ENCODE data around the gene WDR86.

Gene WDR86

DNA sequence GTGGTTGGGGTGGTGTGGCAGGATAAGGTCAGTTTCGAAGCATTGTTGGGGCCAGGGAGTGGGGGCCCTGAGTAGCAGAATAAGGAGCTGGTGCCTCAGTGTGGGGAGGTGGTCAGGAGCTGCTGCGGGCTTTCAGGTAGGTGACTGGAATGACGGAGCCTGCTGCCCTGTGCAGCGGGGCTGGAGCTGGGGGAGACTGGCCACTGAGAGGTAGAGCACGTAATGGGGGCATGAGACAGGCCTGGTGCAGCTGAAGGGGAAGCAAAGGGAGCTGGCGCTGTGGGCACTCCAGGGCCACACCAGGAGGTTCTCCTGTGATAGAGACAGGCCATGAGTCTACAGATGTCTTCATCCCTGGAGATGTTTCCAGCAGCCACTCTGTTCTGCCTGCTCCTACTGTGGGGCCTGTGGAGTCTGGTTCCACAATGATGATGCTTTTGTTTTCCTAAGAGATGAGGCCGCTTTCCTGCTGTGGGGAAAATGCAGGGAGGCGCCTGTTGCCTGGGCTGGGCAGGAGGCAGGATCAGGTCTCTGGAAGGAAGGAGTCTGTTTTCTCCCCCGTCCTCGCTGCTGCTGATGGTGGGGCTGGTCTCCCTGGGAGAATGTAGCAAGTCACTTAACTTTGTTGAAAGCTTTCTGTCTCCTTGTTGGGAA lies 37.1 kb downstream of the WDR86 start:
- no peak overlapping the region for H3K9ac ChIP-seq (ENCODE audit: low read depth, low read length)

DNA sequence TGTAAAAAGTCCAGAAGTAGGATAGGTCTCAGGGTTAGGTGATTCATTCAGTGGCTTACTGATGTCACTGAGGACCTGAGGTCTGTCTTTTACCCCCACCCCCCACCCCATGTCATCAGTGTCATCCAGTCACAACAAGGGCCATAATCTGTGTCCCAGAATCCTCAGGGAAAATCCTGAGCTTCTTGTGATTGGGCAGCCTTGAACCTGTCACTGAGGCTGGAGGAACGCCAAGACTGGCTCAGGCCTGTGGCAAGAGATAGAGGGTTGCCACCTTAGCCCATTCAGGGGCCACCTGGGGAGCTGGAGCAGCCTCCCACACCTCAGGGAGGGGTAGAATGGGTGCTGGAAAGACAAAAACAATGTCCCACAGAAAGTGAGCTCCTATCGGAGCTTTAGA lies 38.6 kb downstream of the WDR86 start:
- Histone ChIP-seq H3K4me1 (ENCODE audit: insufficient read depth, low read length) (no peaks in the 10 kb centered on the region), H3K9me3 (ENCODE audit: control insufficient read depth, insufficient read depth, low read length) (no peaks in the 10 kb centered on the region), H3K9ac (ENCODE audit: low read depth, low read length) (no peak overlapping the region), H3K36me3 (ENCODE audit: insufficient read depth, low read length) (no peaks in the 10 kb centered on the region; the same call in 1 of the 2 replicates)

More for the DNA sequence above, 37.1 kb downstream of the WDR86 start:
- H3K36me3 ChIP-seq (ENCODE audit: insufficient read depth, low read length) = no peaks in the 10 kb centered on the region; the same call in 1 of the 2 replicates
- no peaks in the 10 kb centered on the region for H3K4me1 ChIP-seq (ENCODE audit: insufficient read depth, low read length)
- H3K9me3 ChIP-seq (ENCODE audit: control insufficient read depth, insufficient read depth, low read length) = no peaks in the 10 kb centered on the region

DNA sequence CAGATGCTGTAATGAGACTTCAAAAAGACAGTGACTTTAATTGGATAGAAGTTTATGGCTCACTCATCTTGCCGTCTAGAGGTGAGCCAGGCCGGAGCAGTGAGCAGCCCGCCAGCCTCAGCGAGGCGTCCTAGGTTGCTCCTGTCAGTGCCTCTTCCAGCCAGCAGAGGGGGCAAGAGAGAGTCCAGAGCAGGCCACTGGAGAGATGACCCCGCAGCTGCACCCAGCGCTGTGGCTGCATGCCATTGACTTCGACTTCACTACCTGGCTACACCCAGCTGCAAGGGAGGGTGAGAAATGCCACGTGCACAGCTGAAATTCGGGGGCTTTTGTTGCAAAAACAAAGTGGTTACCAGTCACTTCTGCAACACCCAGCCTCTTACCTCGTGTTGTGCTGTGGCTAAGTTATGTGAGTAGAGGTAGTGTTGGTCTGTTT lies 41.7 kb downstream of the WDR86 start:
- Histone ChIP-seq H3K36me3 (ENCODE audit: insufficient read depth, low read length) (no peaks in the 10 kb centered on the region; the same call in 1 of the 2 replicates), H3K9me3 (ENCODE audit: control insufficient read depth, insufficient read depth, low read length) (no peaks in the 10 kb centered on the region), H3K4me1 (ENCODE audit: insufficient read depth, low read length) (no peaks in the 10 kb centered on the region), H3K9ac (ENCODE audit: low read depth, low read length) (no peak overlapping the region)

DNA sequence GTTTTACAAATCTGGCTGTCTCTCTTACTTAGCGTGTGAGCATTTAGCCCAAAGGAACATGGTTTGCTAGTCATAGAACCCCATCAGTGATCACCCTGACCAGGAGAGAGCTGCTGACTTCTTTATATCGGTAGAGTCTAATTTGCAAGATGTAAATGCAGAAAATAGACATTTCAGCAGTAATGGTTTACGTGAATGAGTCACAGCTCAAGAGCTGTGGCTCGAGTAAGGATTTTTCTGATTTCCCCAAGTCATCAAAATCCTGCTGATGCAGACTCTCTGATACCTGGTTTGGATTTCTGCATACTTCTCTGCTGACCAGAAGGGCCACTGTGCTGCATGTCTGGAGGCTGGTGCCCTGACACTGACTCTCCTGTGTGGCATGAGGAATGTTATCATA lies 42.6 kb downstream of the WDR86 start:
- Histone ChIP-seq H3K4me1 (ENCODE audit: insufficient read depth, low read length) (no peaks in the 10 kb centered on the region), H3K9ac (ENCODE audit: low read depth, low read length) (no peak overlapping the region), H3K36me3 (ENCODE audit: insufficient read depth, low read length) (no peaks in the 10 kb centered on the region; the same call in 1 of the 2 replicates), H3K9me3 (ENCODE audit: control insufficient read depth, insufficient read depth, low read length) (no peaks in the 10 kb centered on the region)

DNA sequence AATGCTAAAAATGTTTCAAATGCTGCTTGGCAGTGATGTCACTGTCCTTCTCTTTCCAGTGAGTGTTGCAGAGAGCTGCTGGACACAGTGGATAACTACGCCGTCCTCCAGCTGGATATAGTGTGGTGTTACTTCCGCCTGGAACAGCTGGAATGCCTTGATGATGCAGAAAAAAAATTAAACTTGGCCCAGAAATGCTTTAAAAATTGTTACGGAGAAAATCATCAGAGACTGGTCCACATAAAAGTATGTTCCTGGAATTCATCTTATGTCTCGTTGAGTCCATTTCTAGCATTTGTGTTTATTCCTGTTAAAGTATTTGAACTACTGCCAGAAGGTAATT lies 43.0 kb downstream of the WDR86 start:
- H3K9ac ChIP-seq (ENCODE audit: low read depth, low read length) = no peak overlapping the region
- no peaks in the 10 kb centered on the region for H3K9me3 ChIP-seq (ENCODE audit: control insufficient read depth, insufficient read depth, low read length)
- no peaks in the 10 kb centered on the region for H3K4me1 ChIP-seq (ENCODE audit: insufficient read depth, low read length)
- H3K36me3 ChIP-seq (ENCODE audit: insufficient read depth, low read length) = no peaks in the 10 kb centered on the region; the same call in 1 of the 2 replicates

DNA sequence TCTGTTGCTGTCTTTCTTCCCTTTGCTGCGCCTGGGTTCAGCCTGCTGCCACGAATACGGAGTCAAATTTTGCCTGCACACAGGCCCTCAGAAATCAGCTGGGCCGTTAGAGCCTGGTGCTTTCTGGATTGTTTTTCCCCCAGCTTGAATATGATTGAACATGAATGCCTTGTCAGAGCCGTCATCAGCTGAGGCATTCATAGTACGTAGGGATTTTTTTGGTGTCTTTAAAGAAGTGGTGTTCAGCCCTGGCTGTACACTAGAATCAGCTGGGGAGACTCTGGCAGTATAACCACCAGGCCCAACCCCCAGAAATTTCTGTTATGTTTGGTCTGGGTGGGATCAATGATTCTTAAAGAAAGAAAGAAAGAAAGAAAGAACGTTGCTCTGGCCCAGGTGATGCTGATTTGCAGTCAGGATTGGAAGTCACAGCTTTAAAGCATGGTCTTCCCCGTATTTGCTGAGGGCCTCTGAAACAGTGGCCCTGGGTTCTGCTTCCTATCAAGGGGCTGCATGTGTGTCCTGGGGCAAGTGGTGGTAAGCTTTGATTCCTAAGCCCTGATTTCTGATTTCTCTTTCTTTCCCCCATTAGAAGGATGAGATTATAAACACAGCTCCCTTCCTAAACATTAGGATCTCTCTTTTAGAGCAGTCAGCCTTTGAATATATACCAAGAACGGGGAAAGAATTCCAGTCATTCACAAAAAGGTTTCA lies 43.5 kb downstream of the WDR86 start:
- no peaks in the 10 kb centered on the region for H3K4me1 ChIP-seq (ENCODE audit: insufficient read depth, low read length)
- no peaks in the 10 kb centered on the region; the same call in 1 of the 2 replicates for H3K36me3 ChIP-seq (ENCODE audit: insufficient read depth, low read length)
- no peak overlapping the region for H3K9ac ChIP-seq (ENCODE audit: low read depth, low read length)
- no peaks in the 10 kb centered on the region for H3K9me3 ChIP-seq (ENCODE audit: control insufficient read depth, insufficient read depth, low read length)

DNA sequence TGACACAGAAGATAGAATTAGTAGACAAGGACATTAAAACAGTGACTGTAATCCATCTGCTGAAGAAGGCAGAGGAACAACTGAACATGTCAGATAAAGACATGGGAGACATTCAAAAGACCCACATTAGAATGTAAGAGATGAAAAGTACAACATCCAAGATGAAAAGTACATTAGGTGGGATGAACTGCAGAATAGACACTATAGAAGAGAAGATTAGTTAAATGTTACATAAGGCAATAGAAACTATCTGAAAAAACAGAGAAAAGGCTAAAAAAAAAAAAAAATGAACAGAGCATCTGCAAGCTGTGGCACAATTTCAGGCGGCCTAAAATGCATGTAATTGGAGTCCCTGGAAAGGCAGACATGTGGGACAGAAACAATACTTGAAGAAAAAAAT lies 46.7 kb downstream of the WDR86 start:
- Histone ChIP-seq H3K9ac (ENCODE audit: low read depth, low read length) (no peak overlapping the region), H3K9me3 (ENCODE audit: control insufficient read depth, insufficient read depth, low read length) (no peaks in the 10 kb centered on the region), H3K36me3 (ENCODE audit: insufficient read depth, low read length) (peaks cover 6% of the 10 kb centered on the region; the same call in 1 of the 2 replicates), H3K4me1 (ENCODE audit: insufficient read depth, low read length) (no peaks in the 10 kb centered on the region)

DNA sequence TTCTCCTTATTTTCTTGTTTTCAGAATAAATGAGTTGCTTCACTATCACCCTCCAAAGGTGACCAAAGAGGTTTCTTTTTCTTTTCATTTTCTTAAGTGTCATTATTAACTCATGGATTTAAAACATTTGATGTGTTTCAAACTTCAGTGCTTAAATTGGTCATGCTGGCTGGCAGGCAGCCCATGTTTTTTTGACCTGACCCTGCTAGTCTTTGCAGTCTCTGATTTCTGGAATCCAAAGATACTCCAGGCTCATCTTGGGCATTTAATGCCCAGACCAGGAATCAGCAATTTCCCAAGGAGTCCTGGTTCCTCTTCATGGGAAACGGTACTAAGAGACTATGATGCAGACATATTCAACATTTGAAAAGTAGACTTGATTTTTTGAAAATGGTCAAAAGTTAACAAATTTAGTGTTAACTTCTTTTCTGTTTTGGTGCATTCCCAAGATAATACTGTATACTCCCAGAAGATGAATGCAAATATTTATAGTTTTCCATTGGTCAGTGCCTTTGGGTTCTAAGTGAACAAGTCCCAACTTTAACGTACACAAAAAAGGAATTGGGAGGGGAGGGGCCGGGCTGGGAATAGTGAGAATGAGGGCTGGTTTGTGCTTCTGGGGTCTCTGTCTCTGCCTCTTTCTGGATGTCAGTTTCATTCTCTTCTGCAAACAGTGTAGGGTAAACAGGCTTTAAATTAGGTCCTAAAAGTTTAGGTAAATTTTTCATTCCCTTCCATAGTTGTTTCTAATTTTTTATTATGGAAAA lies 48.5 kb downstream of the WDR86 start:
- H3K36me3 ChIP-seq (ENCODE audit: insufficient read depth, low read length) = peaks cover 7% of the 10 kb centered on the region
- H3K4me1 ChIP-seq (ENCODE audit: insufficient read depth, low read length) = no peaks in the 10 kb centered on the region
- H3K9ac ChIP-seq (ENCODE audit: low read depth, low read length) = no peak overlapping the region
- H3K9me3 ChIP-seq (ENCODE audit: control insufficient read depth, insufficient read depth, low read length) = no peaks in the 10 kb centered on the region

DNA sequence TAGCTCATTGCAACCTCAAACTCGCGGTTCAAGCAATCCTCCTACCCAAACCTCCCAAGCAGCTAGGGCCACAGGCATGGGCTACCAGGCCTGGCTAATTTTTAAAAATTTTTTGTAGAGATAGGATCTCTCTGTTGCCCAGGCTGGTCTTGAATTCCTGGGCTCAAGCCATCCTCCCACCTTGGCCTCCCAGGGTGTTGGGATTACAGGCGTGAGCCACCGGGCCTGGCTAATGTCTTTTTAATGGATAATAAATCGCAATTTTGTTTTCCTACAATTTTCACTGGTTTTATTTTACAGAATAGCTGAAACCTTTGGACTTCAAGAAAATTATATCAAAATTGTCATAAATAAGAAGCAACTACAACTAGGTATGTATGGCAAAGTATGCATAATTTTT lies 57.3 kb downstream of the WDR86 start:
- Histone ChIP-seq H3K36me3 (ENCODE audit: insufficient read depth, low read length) (peaks cover 15% of the 10 kb centered on the region), H3K4me1 (ENCODE audit: insufficient read depth, low read length) (no peaks in the 10 kb centered on the region), H3K9me3 (ENCODE audit: control insufficient read depth, insufficient read depth, low read length) (no peaks in the 10 kb centered on the region), H3K9ac (ENCODE audit: low read depth, low read length) (no peak overlapping the region)

DNA sequence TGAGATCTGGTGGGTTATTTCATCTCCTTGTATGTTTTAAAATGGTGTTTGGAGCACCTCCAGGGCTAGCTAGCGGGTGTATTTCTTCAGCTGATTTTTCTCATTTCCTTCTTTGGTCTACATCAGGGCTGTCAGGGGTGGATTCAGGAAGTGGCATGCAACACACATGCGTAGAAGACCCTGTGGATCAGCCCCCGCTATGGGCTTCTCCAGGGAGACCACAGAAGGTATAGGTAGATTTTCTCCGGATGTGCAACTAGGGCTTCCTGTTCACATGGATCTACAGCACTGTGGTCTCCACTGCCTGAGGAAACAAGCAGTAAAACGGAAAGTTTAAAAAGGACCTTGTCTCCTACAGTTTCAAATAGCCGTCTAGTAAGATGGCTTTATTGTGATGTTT lies 57.9 kb downstream of the WDR86 start:
- peaks cover 15% of the 10 kb centered on the region for H3K36me3 ChIP-seq (ENCODE audit: insufficient read depth, low read length)
- H3K9ac ChIP-seq (ENCODE audit: low read depth, low read length) = no peak overlapping the region

DNA sequence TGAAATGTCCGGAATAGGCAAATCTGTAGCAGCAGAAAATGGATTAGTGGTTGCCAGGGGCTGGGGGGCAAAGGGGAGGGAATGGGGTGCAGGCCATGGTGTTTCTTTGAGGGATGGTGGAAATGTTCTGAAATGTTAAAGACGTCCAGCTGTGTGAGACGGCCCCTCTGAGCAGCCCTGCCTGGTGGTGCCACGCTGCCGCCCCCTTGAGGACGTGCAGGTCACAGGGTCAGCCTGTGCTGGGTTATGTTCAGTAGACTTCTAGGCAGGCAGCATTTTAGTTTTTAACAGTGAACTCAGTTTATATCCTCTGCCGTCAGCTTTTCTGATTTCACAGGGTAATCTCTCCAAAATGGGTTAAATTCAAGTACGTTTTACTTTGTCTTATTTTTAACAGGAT lies 58.8 kb downstream of the WDR86 start:
- Histone ChIP-seq H3K9ac (ENCODE audit: low read depth, low read length) (no peak overlapping the region), H3K4me1 (ENCODE audit: insufficient read depth, low read length) (no peaks in the 10 kb centered on the region), H3K9me3 (ENCODE audit: control insufficient read depth, insufficient read depth, low read length) (no peaks in the 10 kb centered on the region), H3K36me3 (ENCODE audit: insufficient read depth, low read length) (peaks cover 11% of the 10 kb centered on the region)

More for the DNA sequence above, 57.9 kb downstream of the WDR86 start:
- Histone ChIP-seq H3K9me3 (ENCODE audit: control insufficient read depth, insufficient read depth, low read length) (no peaks in the 10 kb centered on the region), H3K4me1 (ENCODE audit: insufficient read depth, low read length) (no peaks in the 10 kb centered on the region)

DNA sequence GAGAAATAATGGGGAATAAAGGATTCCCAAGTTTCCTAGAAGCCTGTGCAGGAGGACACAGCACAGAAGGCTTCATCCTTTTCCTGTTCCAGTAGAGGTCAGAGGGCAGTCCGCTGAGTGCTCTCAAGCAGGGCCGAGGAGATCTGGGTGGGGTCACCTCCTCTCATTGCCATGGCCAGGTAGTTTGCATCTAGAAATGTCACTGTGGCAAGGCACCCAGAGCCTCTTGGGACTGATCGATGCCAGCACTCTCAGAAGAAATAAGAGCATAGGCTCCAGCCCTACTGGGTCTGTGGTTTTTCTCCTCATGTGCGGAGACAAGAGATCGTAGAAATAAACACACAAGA lies 60.4 kb downstream of the WDR86 start:
- peaks cover 8% of the 10 kb centered on the region for H3K36me3 ChIP-seq (ENCODE audit: insufficient read depth, low read length)
- H3K9me3 ChIP-seq (ENCODE audit: control insufficient read depth, insufficient read depth, low read length) = no peaks in the 10 kb centered on the region
- no peak overlapping the region for H3K9ac ChIP-seq (ENCODE audit: low read depth, low read length)
- no peaks in the 10 kb centered on the region for H3K4me1 ChIP-seq (ENCODE audit: insufficient read depth, low read length)

DNA sequence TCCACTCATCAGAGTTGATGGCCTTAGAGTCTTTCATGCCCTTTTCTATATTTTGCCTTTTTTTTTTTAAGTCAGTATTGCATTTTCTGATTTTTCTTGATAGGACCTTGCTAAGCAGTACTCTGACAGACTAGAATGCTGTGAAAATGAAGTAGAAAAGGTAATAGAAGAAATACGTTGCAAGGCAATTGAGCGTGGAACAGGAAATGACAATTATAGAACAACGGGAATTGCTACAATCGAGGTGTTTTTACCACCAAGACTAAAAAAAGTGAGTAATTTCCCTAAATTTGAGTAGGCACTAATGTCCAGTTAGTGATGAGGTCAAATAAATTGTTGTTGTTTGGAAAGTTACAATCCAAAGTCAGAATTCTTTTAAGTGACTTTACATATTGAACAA lies 60.9 kb downstream of the WDR86 start:
- Histone ChIP-seq H3K36me3 (ENCODE audit: insufficient read depth, low read length) (peaks cover 8% of the 10 kb centered on the region), H3K9ac (ENCODE audit: low read depth, low read length) (no peak overlapping the region)

DNA sequence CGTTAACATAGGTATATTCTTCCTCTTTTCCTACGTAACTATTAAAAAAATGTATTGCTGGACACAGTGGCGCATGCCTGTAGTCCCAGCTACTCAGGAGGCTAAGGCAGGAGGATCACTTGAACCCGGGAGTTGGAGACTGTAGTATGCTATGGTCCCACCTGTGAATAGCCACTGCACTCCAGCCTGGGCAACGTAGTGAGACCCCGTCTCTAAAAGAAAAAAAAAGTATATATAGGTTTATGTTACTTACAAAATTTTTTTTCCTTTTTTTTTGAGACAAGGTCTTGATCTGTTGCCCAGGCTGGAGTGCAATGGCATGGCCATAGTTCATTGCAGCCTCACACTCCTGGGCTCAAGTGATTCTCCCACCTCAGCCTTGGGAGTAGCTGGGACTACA lies 62.6 kb downstream of the WDR86 start:
- Histone ChIP-seq H3K9ac (ENCODE audit: low read depth, low read length) (no peak overlapping the region), H3K4me1 (ENCODE audit: insufficient read depth, low read length) (no peaks in the 10 kb centered on the region), H3K9me3 (ENCODE audit: control insufficient read depth, insufficient read depth, low read length) (no peaks in the 10 kb centered on the region), H3K36me3 (ENCODE audit: insufficient read depth, low read length) (peaks cover 5% of the 10 kb centered on the region)

More for the DNA sequence above, 60.9 kb downstream of the WDR86 start:
- no peaks in the 10 kb centered on the region for H3K9me3 ChIP-seq (ENCODE audit: control insufficient read depth, insufficient read depth, low read length)
- no peaks in the 10 kb centered on the region for H3K4me1 ChIP-seq (ENCODE audit: insufficient read depth, low read length)

DNA sequence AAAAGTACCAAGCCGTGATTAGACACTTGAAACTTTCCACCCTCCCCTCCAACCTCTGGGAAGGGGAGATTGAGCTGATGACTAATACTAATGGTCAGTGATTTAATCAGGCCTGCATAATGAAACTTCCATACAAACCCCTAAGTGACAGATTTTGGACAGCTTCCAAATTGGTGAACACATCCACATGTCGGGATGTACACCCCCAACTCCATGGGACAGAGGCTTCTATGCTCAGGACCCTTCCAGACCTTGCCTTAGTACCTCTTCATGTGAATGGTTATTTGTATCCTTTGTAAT lies 63.4 kb downstream of the WDR86 start:
- no peaks in the 10 kb centered on the region for H3K4me1 ChIP-seq (ENCODE audit: insufficient read depth, low read length)
- no peaks in the 10 kb centered on the region for H3K36me3 ChIP-seq (ENCODE audit: insufficient read depth, low read length)
- no peak overlapping the region for H3K9ac ChIP-seq (ENCODE audit: low read depth, low read length)
- no peaks in the 10 kb centered on the region for H3K9me3 ChIP-seq (ENCODE audit: control insufficient read depth, insufficient read depth, low read length)
